BLaER1 (cell line): ENCODE measurements around the gene CASD1.

ENCODE experiments used
- H3K27ac ChIP-seq: shearing (Covaris generic); formaldehyde crosslinking; 2 replicates; pipeline ENCODE4 v1.8.1; 2022
- H3K27me3 ChIP-seq: shearing (Covaris generic); formaldehyde crosslinking; 2 replicates; pipeline ENCODE4 v1.8.1; 2022
- H3K36me3 ChIP-seq: shearing (Covaris generic); formaldehyde crosslinking; 2 replicates; pipeline ENCODE4 v1.8.1; 2022
- H3K4me1 ChIP-seq: shearing (Covaris generic); formaldehyde crosslinking; 2 replicates; pipeline ENCODE4 v1.8.1; 2022
- H3K4me2 ChIP-seq: shearing (Covaris generic); formaldehyde crosslinking; 2 replicates; pipeline ENCODE4 v1.8.1; 2022
- H3K4me3 ChIP-seq: shearing (Covaris generic); formaldehyde crosslinking; 2 replicates; pipeline ENCODE4 v1.8.1; 2022
- H3K9ac ChIP-seq: shearing (Covaris generic); formaldehyde crosslinking; 2 replicates; pipeline ENCODE4 v1.8.1; 2022
- H3K9me3 ChIP-seq: shearing (Covaris generic); formaldehyde crosslinking; 2 replicates; pipeline ENCODE4 v1.8.1; 2022
- H4K20me1 ChIP-seq: shearing (Covaris generic); formaldehyde crosslinking; 2 replicates; pipeline ENCODE4 v1.8.1; 2022
- Cebpa-rat ChIP-seq: shearing (Covaris generic); IDR thresholded peaks from 2 replicates; pipeline ENCODE4 v1.8.1; 2022

Gene CASD1

GRCh38 chr7:94576316-94576715 is 66.7 kb downstream of the CASD1 start:
- H3K9ac ChIP-seq = no peak overlapping the region
- peaks cover 42% of the 10 kb centered on the region for H3K9me3 ChIP-seq
- no peak overlapping the region for H3K27ac ChIP-seq
- no peak for TF ChIP-seq Cebpa-rat
- H3K4me3 ChIP-seq = no peak overlapping the region
- no peaks in the 10 kb centered on the region for H3K4me1 ChIP-seq
- H3K27me3 ChIP-seq = no peaks in the 10 kb centered on the region
- no peak overlapping the region for H3K4me2 ChIP-seq
- no peaks in the 10 kb centered on the region for H4K20me1 ChIP-seq
- peaks cover 56% of the 10 kb centered on the region for H3K36me3 ChIP-seq

GRCh38 chr7:94577357-94577756 is 67.7 kb downstream of the CASD1 start:
- TF ChIP-seq Cebpa-rat = no peak

DNA sequence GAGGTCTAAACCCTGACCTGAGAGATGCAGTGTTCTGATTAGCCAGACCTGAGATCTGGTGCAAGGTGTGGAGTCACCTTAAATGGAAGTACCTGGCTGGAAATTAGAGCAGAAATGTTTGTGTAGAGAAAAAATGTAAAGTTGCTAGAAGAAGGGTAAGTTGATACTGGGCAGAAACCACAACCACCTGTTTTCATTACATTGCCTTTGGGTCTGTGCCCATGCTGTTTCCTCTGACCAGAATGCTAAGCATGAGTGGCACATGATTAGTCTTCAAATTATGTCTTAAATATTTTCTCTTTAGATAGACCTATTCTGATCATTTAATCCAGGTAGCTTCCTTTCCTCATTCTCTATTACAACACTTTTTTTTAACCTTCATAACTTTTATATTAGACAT is 69.0 kb downstream of the CASD1 start:
- Histone ChIP-seq H3K36me3 (peaks cover 53% of the 10 kb centered on the region), H3K9ac (no peak overlapping the region), H3K4me2 (no peak overlapping the region), H3K27ac (no peak overlapping the region), H3K27me3 (no peaks in the 10 kb centered on the region), H3K4me3 (no peak overlapping the region), H3K9me3 (peaks cover 30% of the 10 kb centered on the region), H4K20me1 (no peaks in the 10 kb centered on the region), H3K4me1 (no peaks in the 10 kb centered on the region)
- no peak for TF ChIP-seq Cebpa-rat

More at GRCh38 chr7:94577357-94577756, 67.7 kb downstream of the CASD1 start:
- no peaks in the 10 kb centered on the region for H4K20me1 ChIP-seq
- no peaks in the 10 kb centered on the region for H3K4me1 ChIP-seq
- peaks cover 59% of the 10 kb centered on the region for H3K36me3 ChIP-seq
- no peak overlapping the region for H3K27ac ChIP-seq
- H3K9me3 ChIP-seq = peaks cover 41% of the 10 kb centered on the region
- H3K4me2 ChIP-seq = no peak overlapping the region
- H3K9ac ChIP-seq = no peak overlapping the region
- H3K27me3 ChIP-seq = no peaks in the 10 kb centered on the region
- H3K4me3 ChIP-seq = no peak overlapping the region

- TF ChIP-seq Cebpa-rat = no peak
- Histone ChIP-seq H3K4me2 (no peak overlapping the region), H3K27ac (no peak overlapping the region), H3K9ac (no peak overlapping the region), H3K4me3 (no peak overlapping the region), H4K20me1 (no peaks in the 10 kb centered on the region), H3K27me3 (no peaks in the 10 kb centered on the region), H3K36me3 (peaks cover 54% of the 10 kb centered on the region), H3K4me1 (no peaks in the 10 kb centered on the region), H3K9me3 (peaks cover 21% of the 10 kb centered on the region)
Measured at GRCh38 chr7:94579470-94579869, 69.9 kb downstream of the CASD1 start.

GRCh38 chr7:94580601-94581000 is 71.0 kb downstream of the CASD1 start:
- no peak overlapping the region for H3K9ac ChIP-seq
- H3K9me3 ChIP-seq = peaks cover 10% of the 10 kb centered on the region
- no peaks in the 10 kb centered on the region for H3K4me1 ChIP-seq
- H3K36me3 ChIP-seq = peaks cover 46% of the 10 kb centered on the region
- H3K27me3 ChIP-seq = no peaks in the 10 kb centered on the region
- no peaks in the 10 kb centered on the region for H4K20me1 ChIP-seq
- H3K4me2 ChIP-seq = no peak overlapping the region
- no peak for TF ChIP-seq Cebpa-rat
- H3K4me3 ChIP-seq = no peak overlapping the region
- no peak overlapping the region for H3K27ac ChIP-seq

DNA sequence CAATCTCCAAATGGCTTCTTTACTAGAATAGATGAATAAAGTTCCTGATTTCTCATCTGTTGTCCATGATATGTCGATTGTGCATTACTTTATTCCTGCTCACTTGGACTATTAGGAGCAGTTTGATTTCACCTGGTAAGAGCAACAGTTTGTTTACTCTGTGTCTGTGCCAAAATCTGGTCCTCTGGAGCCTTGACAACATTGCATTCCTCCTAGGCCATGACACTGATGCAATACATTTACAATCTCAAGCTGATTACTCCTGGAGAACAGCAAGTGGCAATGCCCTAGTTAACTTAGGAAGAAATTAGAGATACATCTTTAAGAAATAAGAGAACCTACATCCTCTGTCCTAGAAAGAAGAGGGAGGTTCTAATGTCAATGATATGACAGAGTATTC is 74.5 kb downstream of the CASD1 start:
- no peak overlapping the region for H3K4me3 ChIP-seq
- peaks cover 29% of the 10 kb centered on the region for H3K36me3 ChIP-seq
- no peak overlapping the region for H3K9ac ChIP-seq
- H4K20me1 ChIP-seq = no peaks in the 10 kb centered on the region
- H3K4me2 ChIP-seq = no peak overlapping the region
- H3K27me3 ChIP-seq = no peaks in the 10 kb centered on the region
- TF ChIP-seq Cebpa-rat = no peak
- H3K9me3 ChIP-seq = no peaks in the 10 kb centered on the region
- no peaks in the 10 kb centered on the region for H3K4me1 ChIP-seq
- no peak overlapping the region for H3K27ac ChIP-seq

GRCh38 chr7:94588075-94588474 is 78.5 kb downstream of the CASD1 start:
- Histone ChIP-seq H3K27me3 (no peaks in the 10 kb centered on the region), H3K36me3 (peaks cover 24% of the 10 kb centered on the region; the same call in 1 of the 2 replicates), H3K27ac (no peak overlapping the region), H3K4me2 (no peak overlapping the region), H3K4me1 (no peaks in the 10 kb centered on the region), H3K9me3 (no peaks in the 10 kb centered on the region), H3K4me3 (no peak overlapping the region), H3K9ac (no peak overlapping the region), H4K20me1 (no peaks in the 10 kb centered on the region)
- TF ChIP-seq Cebpa-rat = no peak

DNA sequence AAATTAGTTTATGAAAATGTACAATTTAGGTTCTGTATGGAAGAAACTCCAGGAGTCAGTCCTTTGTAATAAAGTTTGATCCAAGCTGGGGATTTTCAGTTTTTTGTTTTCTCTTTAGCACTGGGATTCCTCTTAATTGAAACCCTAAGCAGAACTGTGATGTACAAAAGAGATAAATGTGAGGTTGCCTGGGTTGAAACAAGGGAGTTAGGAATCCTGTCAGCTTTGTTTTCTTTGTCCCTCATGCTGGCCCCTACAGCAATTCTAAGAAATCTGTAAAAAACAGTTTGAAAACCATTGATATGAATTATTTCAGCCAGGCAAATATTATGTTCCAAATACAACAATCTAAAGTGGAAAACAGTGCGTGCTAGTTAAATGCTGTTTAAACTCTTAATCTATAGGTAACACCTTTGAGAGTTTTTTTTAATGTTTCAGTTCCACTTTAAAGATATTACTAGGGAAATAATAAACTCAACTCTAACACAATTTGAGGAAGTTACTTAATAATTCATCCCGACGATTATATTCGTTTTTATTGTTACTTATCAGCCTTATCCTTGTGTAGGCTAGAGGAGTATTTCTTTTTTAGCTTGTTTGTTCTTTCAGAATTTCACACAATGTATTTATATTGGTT is 81.0 kb downstream of the CASD1 start:
- Histone ChIP-seq H3K4me3 (no peak overlapping the region), H3K4me2 (no peak overlapping the region), H3K9ac (no peak overlapping the region), H4K20me1 (no peaks in the 10 kb centered on the region), H3K27ac (no peak overlapping the region), H3K36me3 (peaks cover 14% of the 10 kb centered on the region; the same call in 1 of the 2 replicates), H3K4me1 (no peaks in the 10 kb centered on the region), H3K9me3 (no peaks in the 10 kb centered on the region), H3K27me3 (no peaks in the 10 kb centered on the region)
- no peak for TF ChIP-seq Cebpa-rat

- H4K20me1 ChIP-seq = no peaks in the 10 kb centered on the region
- H3K27ac ChIP-seq = no peak overlapping the region
- H3K4me3 ChIP-seq = no peak overlapping the region
- H3K9me3 ChIP-seq = no peaks in the 10 kb centered on the region
- TF ChIP-seq Cebpa-rat = no peak
- no peaks in the 10 kb centered on the region for H3K4me1 ChIP-seq
- no peak overlapping the region for H3K9ac ChIP-seq
- H3K36me3 ChIP-seq = peaks cover 14% of the 10 kb centered on the region; the same call in 1 of the 2 replicates
- no peaks in the 10 kb centered on the region for H3K27me3 ChIP-seq
- no peak overlapping the region for H3K4me2 ChIP-seq
Measured at GRCh38 chr7:94591176-94591575, 81.6 kb downstream of the CASD1 start.

DNA sequence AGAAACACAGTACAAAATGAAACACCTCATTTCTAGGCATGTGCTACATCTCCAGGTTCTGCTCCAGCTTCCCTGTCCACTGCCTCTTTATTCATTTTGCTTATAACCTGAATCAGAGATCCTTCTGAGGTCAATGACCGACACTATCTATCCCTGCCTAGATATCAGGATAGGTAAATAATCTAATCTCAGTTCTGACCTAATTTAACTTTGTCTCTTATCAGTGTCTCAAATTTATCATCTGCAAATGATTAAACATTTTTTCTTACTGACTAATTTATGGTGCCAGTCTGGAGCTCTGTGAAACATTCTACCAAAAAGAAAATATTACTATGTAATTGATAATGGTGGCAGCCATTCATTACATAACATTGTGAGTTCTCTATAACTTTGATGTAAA is 85.3 kb downstream of the CASD1 start:
- H4K20me1 ChIP-seq = no peaks in the 10 kb centered on the region
- no peak for TF ChIP-seq Cebpa-rat

DNA sequence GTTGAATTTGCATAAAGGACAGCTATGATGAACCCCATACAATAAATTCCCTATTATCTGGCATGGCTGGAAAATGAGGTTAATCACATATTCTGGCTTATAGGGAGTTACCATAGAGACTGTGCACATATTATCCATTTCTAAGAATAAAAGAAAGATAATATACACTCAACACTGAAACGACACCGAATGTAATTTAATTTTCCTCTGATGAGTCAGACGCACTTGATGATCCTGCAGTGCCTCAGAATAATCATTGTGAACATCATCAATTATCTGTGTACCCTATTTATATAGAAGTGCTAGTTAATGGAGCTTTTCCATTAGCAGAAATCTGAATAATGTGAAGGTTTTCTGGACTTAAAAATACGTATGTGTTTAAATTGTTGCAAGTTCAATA is 86.1 kb downstream of the CASD1 start:
- no peak overlapping the region for H3K4me2 ChIP-seq
- no peaks in the 10 kb centered on the region for H3K36me3 ChIP-seq
- no peaks in the 10 kb centered on the region for H4K20me1 ChIP-seq
- H3K27me3 ChIP-seq = no peaks in the 10 kb centered on the region
- H3K27ac ChIP-seq = no peak overlapping the region
- no peak overlapping the region for H3K9ac ChIP-seq
- TF ChIP-seq Cebpa-rat = no peak
- no peak overlapping the region for H3K4me3 ChIP-seq
- H3K9me3 ChIP-seq = no peaks in the 10 kb centered on the region
- no peaks in the 10 kb centered on the region for H3K4me1 ChIP-seq

More for the DNA sequence above, 85.3 kb downstream of the CASD1 start:
- Histone ChIP-seq H3K36me3 (0 out of 2 replicates have a peak, but pooled peaks cover under 1% of the 10 kb centered on the region), H3K4me1 (no peaks in the 10 kb centered on the region), H3K4me2 (no peak overlapping the region), H3K9ac (no peak overlapping the region), H3K27ac (no peak overlapping the region), H3K4me3 (no peak overlapping the region), H3K27me3 (no peaks in the 10 kb centered on the region), H3K9me3 (no peaks in the 10 kb centered on the region)
